Measurements from ENCODE around the gene POU2F1. TPM values are rescaled to one million over a fixed set of nuclear protein-coding genes. Genes with fewer than 3 reads are reported as not detected.

Gene POU2F1
- total RNA-seq, 4 donors from 2014 or later, result 21.0 to 33.7 (median 21.8) TPM

DNA sequence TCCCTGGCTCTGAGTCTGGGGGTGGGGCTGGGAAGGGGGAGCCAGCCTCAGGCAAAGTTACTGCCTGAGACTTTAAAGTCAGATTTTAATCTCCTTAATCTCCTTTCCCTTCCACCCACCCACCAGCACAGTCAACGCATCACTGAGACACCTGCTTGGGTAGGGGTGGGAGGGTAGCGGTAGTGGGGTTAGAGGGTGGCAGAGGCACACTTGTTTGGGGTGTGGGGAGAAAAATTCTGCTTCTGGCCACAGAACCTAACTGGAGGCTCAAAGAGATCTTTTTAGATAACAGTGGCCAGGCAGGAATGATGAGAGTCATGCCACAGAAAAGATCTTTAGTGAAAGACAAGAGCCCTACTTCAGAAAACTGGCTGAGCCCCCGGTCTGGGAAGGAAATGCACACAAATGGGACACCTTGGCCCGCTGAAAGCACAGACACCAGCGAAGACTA is 253.5 kb downstream of the POU2F1 start:
- no peak for DNase-seq (ENCODE audit: low spot score in 2 of 2)
- Histone ChIP-seq H3K36me3 (no peaks in the 10 kb centered on the region), H3K27ac (no peak overlapping the region), H3K4me1 (peaks cover 0 to 3% (median 0%) of the 10 kb centered on the region in 4 donors), H3K4me3 (no peak overlapping the region), H3K9me3 (no peaks in the 10 kb centered on the region), H3K27me3 (peaks cover 0 to 3% of the 10 kb centered on the region in 2 donors)
- no peak for TF ChIP-seq EP300 (IDR thresholded peaks at IDR 0.05)
- no peak for TF ChIP-seq POLR2A (IDR thresholded peaks at IDR 0.05)
- TF ChIP-seq, protein P1, sequence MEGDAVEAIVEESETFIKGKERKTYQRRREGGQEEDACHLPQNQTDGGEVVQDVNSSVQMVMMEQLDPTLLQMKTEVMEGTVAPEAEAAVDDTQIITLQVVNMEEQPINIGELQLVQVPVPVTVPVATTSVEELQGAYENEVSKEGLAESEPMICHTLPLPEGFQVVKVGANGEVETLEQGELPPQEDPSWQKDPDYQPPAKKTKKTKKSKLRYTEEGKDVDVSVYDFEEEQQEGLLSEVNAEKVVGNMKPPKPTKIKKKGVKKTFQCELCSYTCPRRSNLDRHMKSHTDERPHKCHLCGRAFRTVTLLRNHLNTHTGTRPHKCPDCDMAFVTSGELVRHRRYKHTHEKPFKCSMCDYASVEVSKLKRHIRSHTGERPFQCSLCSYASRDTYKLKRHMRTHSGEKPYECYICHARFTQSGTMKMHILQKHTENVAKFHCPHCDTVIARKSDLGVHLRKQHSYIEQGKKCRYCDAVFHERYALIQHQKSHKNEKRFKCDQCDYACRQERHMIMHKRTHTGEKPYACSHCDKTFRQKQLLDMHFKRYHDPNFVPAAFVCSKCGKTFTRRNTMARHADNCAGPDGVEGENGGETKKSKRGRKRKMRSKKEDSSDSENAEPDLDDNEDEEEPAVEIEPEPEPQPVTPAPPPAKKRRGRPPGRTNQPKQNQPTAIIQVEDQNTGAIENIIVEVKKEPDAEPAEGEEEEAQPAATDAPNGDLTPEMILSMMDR (IDR thresholded peaks at IDR 0.05), result no peak
- WGBS, 2 donors, result 65% methylated on average over 5 of the region's 5 CpGs

DNA sequence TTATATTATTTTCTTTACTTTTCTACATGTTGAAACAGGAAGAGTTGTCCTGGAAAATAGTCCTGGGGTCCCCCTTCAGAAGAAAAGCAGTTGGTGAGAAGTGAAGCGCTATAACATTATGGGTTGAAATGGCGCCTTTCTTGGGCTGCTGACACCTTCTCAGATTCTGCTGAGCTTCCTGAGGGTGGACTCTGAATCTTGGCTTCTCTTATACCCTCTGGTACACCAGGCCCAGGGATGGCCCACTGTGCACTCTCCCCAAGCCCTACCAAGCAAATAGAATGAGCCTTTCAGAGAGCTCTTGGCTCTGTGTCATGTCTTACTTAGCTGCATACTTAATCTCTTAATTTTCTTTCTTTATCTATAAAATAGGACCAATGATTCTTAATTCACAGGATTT is 255.4 kb downstream of the POU2F1 start:
- H3K4me3 ChIP-seq, result no peak overlapping the region
- no peak overlapping the region for H3K27ac ChIP-seq
- no peaks in the 10 kb centered on the region for H3K9me3 ChIP-seq
- 97 to 99% methylated on average over 2 of the region's 2 CpGs for WGBS, 2 donors
- H3K36me3 ChIP-seq, result no peaks in the 10 kb centered on the region
- TF ChIP-seq, protein P1 (IDR thresholded peaks at IDR 0.05), result no peak
- no peak for TF ChIP-seq EP300 (IDR thresholded peaks at IDR 0.05)
- TF ChIP-seq POLR2A (IDR thresholded peaks at IDR 0.05), result no peak
- peaks cover 0 to 3% of the 10 kb centered on the region in 2 donors for H3K27me3 ChIP-seq
- H3K4me1 ChIP-seq, result peaks cover 0 to 3% (median 0%) of the 10 kb centered on the region in 4 donors
- DNase-seq (ENCODE audit: low spot score in 2 of 2), result no peak

Other genes with a start within 250 kb of the POU2F1 start
- 1 to 10 TPM; 4.4 to 6.7 (median 5.7) TPM for gene ILDR2, start 245.3 kb upstream of the POU2F1 start, total RNA-seq
- gene MAEL, start 231.6 kb upstream of the POU2F1 start, total RNA-seq, result 1 to 10 TPM in 1 of 4 donors, under 1 TPM in 2, not detected in 1; 0.63 to 1.2 (median 0.66) TPM
- gene GPA33, start 130.5 kb upstream of the POU2F1 start, total RNA-seq, result not detected
- under 1 TPM in 1 of 4 donors, not detected in 3; 0.22 TPM for gene STYXL2, start 126.8 kb upstream of the POU2F1 start, total RNA-seq

Data from tibial nerve (tissue), 4 donors.